HepG2 (cell line): ENCODE results near the gene ALB. TPM values are rescaled to one million over a fixed set of nuclear protein-coding genes. Genes with fewer than 3 reads are reported as not detected.

Source experiments
- ELK4 ChIP-seq: sonication (generic); formaldehyde crosslinking; IDR thresholded peaks from 2 replicates; pipeline ENCODE4 v1.9.0; 2021; ENCODE audit warnings: missing genetic modification reagents, borderline replicate concordance
- FOXP4 ChIP-seq: sonication (generic); formaldehyde crosslinking; IDR thresholded peaks from 2 replicates; pipeline ENCODE4 v1.4.0; 2020; ENCODE audit warnings: missing genetic modification reagents
- GABPA ChIP-seq, 2 experiments: IDR thresholded peaks; 2 replicates each; pipeline ENCODE4 v1.6.1; 2011 to 2016; ENCODE audit warnings: low read depth in 2 of 2, low read length in 1 of 2, missing biosample characterization in 1 of 2, missing genetic modification characterization in 1 of 2
- HDAC1 ChIP-seq: sonication (generic); formaldehyde crosslinking; IDR thresholded peaks from 2 replicates; pipeline ENCODE4 v1.5.1; 2020; ENCODE audit warnings: mild to moderate bottlenecking, missing genetic modification reagents
- KLF6 ChIP-seq: IDR thresholded peaks from 2 replicates; pipeline ENCODE4 v1.8.0; 2016; ENCODE audit warnings: missing biosample characterization, missing genetic modification reagents
- MAFG ChIP-seq: sonication (generic); formaldehyde crosslinking; IDR thresholded peaks from 2 replicates; pipeline ENCODE4 v1.5.1; 2020; ENCODE audit warnings: mild to moderate bottlenecking, missing genetic modification reagents
- MZF1 ChIP-seq: sonication (generic); formaldehyde crosslinking; IDR thresholded peaks from 2 replicates; pipeline ENCODE4 v1.8.1; 2023; ENCODE audit warnings: mild to moderate bottlenecking, missing genetic modification reagents, borderline replicate concordance
- SAFB2 ChIP-seq: sonication (generic); formaldehyde crosslinking; IDR thresholded peaks from 2 replicates; pipeline ENCODE4 v1.5.1; 2020; ENCODE audit warnings: missing genetic modification reagents, low read depth, mild to moderate bottlenecking, borderline replicate concordance
- SMARCC2 ChIP-seq: fragments of 450-650 bp; IDR thresholded peaks from 2 replicates; pipeline ENCODE4 v1.6.1; 2017; ENCODE audit warnings: antibody characterized with exemption, mild to moderate bottlenecking
- SNAPC5 ChIP-seq: sonication (generic); formaldehyde crosslinking; IDR thresholded peaks from 2 replicates; pipeline ENCODE4 v1.8.1; 2023; ENCODE audit warnings: mild to moderate bottlenecking, missing genetic modification reagents, borderline replicate concordance
- SP140L ChIP-seq: sonication (generic); formaldehyde crosslinking; IDR thresholded peaks from 2 replicates; pipeline ENCODE4 v1.4.0; 2020; ENCODE audit warnings: missing genetic modification reagents, borderline replicate concordance
- THAP11 ChIP-seq: IDR thresholded peaks from 2 replicates; pipeline ENCODE4 v1.6.1; 2016; ENCODE audit warnings: missing biosample characterization, missing genetic modification reagents
- THAP9 ChIP-seq: sonication (generic); formaldehyde crosslinking; IDR thresholded peaks from 2 replicates; pipeline ENCODE4; 2020; ENCODE audit warnings: missing genetic modification reagents, mild to moderate bottlenecking, borderline replicate concordance
- ZBTB26 ChIP-seq: IDR thresholded peaks from 2 replicates; pipeline ENCODE4 v1.6.1; 2016; ENCODE audit warnings: missing compliant biosample characterization, missing genetic modification reagents, borderline replicate concordance
- ZGPAT ChIP-seq: IDR thresholded peaks from 2 replicates; pipeline ENCODE4 v1.6.1; 2016; ENCODE audit warnings: mild to moderate bottlenecking
- ZNF331 ChIP-seq: sonication (generic); formaldehyde crosslinking; IDR thresholded peaks from 2 replicates; pipeline ENCODE4 v1.4.0; 2020; ENCODE audit warnings: missing genetic modification reagents
- ZNF770 ChIP-seq: sonication (generic); formaldehyde crosslinking; IDR thresholded peaks from 2 replicates; pipeline ENCODE4 v1.5.0; 2020; ENCODE audit warnings: mild to moderate bottlenecking, missing genetic modification reagents
- ZNF775 ChIP-seq: sonication (generic); formaldehyde crosslinking; IDR thresholded peaks from 2 replicates; pipeline ENCODE4 v1.4.0; 2020; ENCODE audit warnings: missing genetic modification reagents, mild to moderate bottlenecking, moderate library complexity, borderline replicate concordance
- polyA plus RNA-seq, 8 experiments: library from polyadenylated mRNA; depleted of rRNA in 3 of 8; stranded (reverse) in 7 of 8; unstranded in 1 of 8; fragments of >200 nt; fragmentation: Illumina TruSeq in 4 of 8; extraction: Trizol in 4 of 8; gene quantifications; 2 replicates each; pipeline versions ENCODE4 v1.2.1 to v1.2.3, GENCODE V29; 2011 to 2016; ENCODE audit warnings: low read depth in 4 of 8, missing spikeins in 1 of 8, mixed read lengths in 1 of 8; ENCODE audit not compliant: insufficient read depth in 1 of 8
- total RNA-seq, 5 experiments: library from RNA; depleted of rRNA; stranded (reverse); fragments of >200 nt; fragmentation: Illumina TruSeq; extraction: Trizol; gene quantifications; 2 replicates each; pipeline ENCODE4 v1.2.3, GENCODE V29; 2016; ENCODE audit warnings: low read depth in 1 of 5

Gene ALB
- total and polyA plus RNA-seq, 2 of the 13 experiments (the other 11 are each of a cell fraction or from before 2014, with no cell fraction given), result 22,259 to 22,625 TPM

GRCh38 chr4:73404042-73404441 is at the start of gene ALB (continued):
- TF ChIP-seq ELK4 (no peak), MAFG (CRISPR knock-in tag) (no peak), HDAC1 (CRISPR knock-in tag) (no peak), ZNF770 (CRISPR knock-in tag) (no peak), THAP11 (CRISPR knock-in tag) (peak; percentile 67; the same call in 1 of the 2 replicates), ZNF775 (CRISPR knock-in tag) (no peak), FOXP4 (peak; percentile 55), SAFB2 (CRISPR knock-in tag) (no peak), THAP9 (CRISPR knock-in tag) (no peak), SP140L (0 out of 2 replicates have a peak, but pooled peaks have one; percentile 56), KLF6 (CRISPR knock-in tag) (peak; percentile 82), SNAPC5 (CRISPR knock-in tag) (no peak), GABPA (IDR thresholded peaks at IDR 0.05; ENCODE audit: low read depth, low read length) (no peak), GABPA (CRISPR knock-in tag; IDR thresholded peaks at IDR 0.05; ENCODE audit: low read depth) (no peak; the same call in 1 of the 2 replicates), ZBTB26 (CRISPR knock-in tag) (no peak), SMARCC2 (no peak), ZNF331 (CRISPR knock-in tag) (peak; percentile 54; the same call in 1 of the 2 replicates), MZF1 (CRISPR knock-in tag) (no peak), ZGPAT (CRISPR knock-in tag) (peak; percentile 59; the same call in 1 of the 2 replicates)
